ENCODE data around the gene NAA80.
"Not testable (repeated sequence)": the region's sequence is repeated elsewhere in the genome, so short reads cannot be mapped to it uniquely, and the experiment has no call there.

Gene NAA80

DNA sequence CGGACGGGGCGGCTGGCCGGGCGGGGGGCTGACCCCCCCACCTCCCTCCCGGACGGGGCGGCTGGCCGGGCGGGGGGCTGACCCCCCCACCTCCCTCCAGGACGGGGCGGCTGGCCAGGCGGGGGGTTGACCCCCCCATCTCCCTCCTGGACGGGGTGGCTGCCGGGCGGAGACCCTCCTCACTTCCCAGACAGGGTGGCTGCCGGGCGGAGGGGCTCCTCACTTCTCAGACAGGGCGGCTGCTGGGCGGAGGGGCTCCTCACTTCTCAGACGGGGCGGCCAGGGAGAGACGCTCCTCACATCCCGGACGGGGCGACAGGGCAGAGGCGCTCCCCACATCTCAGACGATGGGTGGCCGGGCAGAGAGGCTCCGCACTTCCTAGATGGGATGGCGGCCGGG lies 12.8 kb upstream of the NAA80 start:
- not testable (repeated sequence) for DNase-seq

DNA sequence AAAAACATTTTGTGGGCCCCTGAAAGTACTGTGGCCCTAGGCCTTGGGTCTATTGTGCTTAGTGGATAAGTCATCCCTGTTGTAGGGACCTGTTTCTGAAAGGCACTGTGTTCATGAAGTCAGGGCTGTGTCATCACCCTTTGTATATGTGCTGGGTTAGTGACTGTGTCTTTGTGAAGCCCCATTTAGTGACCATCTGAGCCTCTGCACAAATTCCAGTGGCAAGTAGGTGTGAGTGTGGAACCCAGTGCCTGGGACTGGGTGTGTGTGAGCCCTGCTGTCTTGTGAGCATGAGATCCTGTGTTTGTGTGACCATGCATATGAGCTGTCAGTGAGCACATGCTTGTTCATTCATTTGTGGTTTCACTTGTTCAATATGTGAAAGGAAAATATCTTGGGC lies 5.4 kb upstream of the NAA80 start:
- DNase-seq, result no peak

DNA sequence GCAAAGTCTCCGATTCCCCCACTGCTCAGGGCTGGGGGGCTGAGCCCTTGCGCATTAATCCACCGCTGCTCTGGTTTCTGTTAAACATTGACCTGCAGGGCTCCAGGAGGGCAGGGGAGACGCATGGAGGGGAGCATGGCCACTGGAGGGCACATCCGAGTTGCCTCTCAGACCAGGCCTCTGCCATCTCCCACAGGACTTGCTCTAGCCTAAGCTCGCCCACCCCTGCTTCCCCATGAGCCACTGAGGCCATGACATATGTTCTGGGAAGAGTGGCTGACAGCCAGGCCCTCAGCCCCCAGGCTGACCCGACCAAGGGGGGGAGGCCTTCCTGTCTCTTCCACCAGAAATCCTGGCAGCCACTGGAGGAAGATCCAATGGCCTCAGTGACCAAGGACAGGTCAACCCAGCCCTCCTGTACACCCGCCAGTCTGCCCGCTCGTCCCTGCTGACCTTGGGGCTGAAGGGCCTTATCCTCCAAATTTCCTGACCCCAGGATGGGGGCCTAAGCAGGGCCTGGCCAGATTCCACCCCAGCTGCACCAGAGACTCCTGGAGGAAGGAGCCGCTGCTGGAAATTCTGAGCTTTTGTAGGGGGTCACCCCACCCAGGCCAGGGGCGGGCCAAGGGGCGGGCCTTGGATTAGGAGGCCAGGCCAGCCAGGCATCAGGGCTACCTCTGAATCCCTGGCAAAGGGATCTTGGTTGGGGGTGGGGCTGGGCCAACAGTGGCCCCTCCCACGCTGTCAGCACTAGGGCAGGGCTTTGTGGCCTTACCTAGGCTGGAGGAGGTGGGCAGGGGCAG lies 4.0 kb upstream of the NAA80 start, which contains the start of gene HYAL1:
TSS of gene HYAL1 (minus strand) at position 562 of the 803 bp plus-strand sequence. CDS start 618 bp downstream, outside the sequence.
- DNase-seq, result no peak

DNA sequence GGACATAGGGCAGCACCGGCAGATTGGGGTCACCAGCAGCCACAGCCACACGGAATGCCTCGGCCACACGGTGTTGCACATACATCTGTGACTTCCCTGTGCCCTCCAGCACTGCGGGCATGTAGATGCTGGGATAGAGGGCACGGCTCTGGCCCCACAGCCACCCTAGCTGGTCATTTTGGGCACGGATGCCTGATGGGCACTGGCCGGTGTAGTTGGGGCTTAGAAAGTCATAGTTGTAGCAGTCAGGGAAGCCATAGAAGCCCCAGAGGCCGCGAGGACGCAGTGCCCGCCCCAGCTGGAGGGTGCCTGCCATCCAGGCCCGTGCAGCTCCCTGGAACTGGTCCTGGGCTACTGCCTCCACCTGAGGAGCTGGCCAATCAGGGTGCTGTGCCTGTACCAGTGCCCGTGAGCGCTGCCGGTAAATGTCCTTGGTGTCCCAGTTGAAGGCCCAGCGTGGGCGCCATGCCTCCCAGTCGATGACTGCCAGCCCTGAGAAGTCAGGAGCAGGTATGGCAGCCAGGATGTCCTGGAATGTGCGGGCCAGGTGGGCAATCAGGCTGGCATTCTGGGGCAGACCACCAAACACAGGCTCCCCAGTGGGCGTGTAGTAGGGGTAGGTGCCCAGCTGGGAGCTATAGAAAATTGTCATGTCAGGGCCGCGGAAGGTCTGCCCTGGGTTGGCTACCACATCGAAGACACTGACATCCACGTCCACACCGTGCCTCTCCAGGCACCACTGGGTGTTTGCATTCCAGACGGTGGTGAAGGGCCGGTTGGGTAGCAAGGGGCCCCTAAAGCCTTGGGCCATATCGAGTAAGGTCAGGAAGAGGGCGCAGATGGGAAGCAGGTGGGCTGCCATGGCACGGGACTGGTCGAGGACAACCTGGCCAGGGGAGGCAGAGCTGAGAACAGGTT lies 3.1 kb upstream of the NAA80 start:
- DNase-seq, result no peak

DNA sequence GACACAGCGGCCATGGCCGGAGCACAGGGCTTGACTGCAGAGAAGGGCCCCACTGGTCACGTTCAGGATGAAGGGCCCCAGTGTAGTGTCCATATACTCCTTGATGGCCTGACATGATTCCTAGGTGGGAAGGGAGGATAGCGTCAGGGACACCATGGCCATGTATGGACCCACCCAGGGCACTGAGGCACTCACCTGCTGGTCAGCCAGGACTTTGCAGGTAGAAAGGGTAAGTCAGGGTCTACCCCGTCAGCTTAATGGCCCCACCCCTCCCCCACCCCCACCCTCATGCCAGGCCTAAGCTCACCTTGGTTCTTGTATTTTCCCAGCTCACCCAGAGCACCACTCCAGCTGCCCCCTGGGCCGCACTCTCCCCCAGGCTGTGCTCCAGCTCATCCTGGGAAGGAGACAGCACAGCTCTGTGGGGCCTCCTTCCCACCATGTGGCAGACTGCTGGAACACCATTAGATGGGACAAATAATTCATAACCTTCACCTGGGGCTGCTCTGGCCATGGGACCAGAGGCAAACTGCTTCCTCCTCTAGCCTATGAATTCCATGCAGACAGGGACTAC lies 1.6 kb upstream of the NAA80 start:
- no peak for DNase-seq

DNA sequence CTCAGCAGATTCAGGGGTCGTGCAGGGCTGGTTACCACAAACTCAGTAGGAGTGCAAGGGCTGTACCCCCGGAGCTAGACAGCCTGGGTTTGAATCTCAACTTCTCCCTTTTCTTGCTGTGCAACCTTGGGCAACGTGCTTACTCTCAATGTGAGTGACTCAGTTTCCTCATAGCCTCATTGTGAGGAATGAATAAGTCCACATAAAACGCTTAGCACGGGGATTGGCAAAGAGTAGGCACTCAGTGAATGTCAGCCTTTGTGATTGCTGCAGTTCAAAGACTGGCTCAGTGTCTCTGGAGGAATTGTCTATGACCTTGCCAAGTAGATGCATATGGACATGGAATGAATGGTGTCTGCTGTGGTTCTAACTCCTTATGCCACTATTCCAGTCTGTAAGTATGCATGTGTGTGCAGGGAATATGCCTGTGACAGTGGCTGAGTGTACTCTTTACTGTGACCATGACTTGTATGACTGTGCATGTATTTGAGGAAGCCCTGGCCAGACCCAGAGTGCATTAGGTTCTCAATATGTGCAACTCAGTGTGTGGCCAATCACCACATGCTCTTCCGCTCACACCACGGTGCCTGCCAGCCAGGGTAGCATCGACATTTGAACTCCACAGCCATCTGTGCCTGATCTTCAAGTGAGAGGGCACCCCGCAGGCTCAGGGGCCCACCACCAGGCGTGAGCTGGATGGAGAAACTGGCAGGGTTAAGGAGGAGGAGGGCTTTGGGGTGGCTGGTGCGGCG lies 900 bp upstream of the NAA80 start:
- DNase-seq, result no peak

DNA sequence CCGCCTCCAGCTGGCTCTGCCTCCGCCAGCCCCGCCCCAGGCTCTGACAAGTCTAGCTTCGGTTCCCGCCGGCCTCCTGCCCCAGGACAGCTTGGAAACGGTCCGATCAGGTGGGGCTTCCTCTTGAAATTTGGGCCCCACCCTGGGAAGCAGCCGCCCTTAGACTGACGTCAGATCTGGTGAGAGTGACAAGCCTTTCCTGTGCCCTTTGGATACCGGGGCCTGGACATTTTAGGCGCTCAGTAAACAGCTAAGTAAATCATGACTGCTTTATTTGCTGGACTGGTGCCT lies 378 bp upstream of the NAA80 start:
- DNase-seq, result no peak

DNA sequence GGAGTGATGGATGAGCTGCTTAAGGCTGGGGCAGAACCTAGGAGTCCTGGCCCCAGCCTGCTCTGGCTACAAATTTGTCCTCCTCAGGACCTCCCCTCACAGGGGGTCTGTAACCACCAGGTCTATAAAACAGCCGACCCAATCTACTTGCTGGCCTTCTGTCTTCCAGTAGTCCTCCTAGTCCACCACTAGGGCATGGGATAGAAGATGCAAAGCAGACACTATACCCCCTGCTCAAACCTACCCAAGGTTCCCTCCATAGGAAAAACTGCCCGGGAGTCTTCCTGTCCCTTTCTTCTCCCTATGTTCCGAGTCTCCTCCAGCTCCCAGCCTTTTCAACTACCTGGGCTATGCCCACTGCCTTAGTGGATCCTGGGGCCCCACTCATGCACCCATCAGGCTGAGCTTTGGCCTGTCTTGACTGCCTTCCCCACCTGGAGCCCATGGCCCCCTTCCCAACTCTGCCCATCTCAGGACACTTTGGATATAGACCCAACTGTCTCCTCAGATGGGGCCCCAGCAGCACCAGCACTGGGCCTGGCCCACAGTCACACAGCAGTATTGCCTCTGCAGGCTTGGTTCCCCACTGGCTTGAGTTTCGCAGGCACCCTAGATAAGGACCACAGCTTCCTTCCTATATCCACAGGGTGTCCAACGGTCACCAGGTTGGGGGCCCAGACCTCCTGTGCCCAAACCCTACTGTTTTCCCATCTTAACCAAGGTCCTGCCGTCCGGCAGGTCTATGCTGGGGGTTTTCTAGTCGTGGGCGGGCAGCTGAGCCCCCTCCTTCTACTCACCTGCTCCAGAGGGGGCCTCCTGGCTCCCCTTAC lies 1.1 kb downstream of the NAA80 start:
- DNase-seq, result no peak

DNA sequence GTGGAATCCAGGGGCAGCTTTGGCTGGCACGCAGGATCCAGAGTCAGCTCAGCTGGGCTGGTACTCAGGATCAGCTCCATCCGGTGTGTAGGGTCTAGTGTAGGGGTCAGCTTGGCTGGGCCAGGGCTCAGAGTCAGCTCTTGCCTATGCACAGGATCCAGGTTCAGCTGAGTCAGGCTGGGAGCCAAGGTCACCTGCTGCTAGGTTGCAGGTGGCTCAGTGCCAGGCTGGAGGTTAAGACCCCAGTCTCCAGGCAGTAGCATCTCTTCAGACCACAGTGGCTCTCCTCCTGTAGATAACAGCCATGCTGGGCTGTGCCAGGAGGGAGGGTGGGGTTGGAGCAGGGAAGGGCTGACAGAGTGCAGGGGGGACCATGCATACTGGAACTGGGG lies 1.8 kb downstream of the NAA80 start:
- DNase-seq, result no peak

DNA sequence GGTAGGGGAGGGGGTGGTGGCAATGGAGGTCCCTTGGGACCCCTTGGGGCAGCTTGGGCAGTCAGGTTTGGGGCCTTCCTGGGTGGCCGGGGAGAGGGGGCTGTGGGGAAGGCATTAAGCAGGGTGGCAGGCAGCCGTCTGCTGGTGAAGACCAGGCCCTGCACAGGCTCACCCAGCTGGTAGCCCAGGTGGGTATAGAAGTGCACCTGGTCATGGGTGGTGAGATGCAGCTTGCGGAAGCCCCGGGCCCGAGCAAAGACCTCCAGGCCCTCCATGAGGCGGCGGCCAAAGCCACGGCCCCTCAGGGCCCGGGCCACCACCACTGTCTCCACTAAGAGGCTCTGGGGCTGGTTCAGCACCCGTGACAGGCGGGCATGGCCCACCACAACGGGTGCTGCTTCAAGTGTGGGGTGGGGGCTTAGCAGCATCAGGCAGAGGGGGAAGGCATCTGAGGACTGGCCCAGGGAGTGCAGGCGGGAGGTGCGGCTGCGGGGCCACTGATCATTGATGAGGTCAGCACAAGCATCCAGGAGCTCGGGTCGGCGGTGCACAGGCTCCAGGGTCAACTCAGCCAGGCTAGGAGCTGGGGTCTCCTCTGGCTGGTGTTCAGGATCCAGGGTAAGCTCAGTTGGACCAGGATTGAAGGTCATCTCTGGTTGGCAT lies 2.4 kb downstream of the NAA80 start:
- no peak for DNase-seq

DNA sequence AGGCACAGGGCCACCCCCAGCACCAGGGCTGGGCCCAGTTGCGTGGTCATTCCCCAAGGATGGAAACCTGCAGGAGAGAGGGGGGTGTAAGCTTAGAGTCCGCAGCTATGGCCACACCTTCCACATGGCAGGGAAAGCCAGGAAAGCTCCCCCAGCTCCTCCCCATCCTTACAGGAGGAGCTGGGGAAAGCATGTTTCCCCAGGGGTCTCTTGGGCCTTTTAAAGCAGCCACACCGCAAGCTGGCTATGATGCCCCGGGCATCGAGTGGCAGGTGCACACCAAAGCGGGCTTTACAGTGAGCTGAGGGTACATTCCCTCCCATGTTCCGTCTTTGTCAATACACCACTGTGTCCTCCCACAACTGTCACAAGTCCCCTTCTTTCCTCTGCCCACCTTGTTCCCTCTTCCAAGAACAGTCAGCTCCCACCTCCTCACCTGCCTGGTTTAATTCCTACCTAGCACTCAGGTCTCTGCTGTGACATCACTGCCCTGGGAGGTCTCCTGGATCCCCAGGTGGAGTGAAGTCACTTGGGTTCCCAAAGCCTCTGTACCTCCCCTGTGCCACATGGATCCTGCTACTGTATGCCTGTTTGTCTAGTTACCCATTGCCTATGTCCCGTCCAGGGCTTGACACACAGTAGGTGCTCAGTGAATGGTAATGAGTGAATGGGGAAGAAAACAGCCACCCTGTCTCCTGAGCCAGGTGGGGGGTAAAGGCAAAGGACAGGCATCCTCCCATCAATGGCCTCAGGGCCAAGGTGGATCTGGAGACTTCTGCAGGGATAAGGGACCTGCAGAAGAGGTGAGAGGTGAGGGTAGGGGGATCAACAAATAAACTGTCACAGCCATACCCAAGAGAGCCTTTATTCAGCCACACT lies 3.4 kb downstream of the NAA80 start:
- DNase-seq, result no peak

DNA sequence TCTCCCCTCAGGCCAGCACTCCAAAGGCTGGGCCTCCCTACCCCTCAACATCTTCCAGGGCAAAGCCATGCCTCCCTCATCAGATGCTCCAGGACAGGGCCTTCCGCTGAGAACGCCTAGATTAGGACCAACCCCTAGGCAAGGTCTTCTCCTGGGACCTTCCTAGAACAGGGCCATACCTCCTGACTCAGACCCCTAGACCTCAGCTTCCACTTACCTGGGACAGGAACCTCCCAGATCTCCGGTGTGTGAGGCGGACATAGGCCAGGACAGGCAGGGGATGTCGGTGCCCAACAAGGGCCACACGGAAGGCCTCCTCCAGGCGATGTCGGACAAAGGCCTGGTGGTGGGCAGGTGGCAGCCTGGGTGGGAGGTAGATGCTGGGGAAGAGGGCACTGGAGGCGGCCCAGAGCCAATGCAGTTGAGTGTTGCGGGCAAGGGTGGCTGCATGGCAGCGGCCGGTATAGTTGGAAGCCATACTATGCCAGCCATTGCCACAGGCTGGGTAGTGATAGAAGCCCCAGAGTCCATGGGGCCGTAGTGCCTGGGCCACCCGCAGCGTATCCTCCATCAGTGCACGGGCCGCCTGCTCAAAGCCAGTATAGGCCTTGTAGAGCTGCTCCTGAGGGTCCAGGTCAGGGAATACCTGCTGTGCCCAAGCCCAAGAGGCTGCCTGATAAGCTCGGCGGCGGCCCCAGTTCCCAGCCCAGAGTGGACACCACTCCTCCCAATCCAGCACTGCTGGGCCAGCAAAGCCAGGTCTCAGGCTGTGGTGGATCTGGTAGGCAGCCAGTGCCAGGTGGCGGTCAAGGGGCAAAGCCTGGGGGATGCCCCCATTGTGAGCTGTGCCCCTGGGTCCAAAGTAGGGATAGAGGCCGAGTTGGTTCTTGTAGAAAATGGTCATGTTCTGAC lies 4.5 kb downstream of the NAA80 start:
- DNase-seq, result no peak

DNA sequence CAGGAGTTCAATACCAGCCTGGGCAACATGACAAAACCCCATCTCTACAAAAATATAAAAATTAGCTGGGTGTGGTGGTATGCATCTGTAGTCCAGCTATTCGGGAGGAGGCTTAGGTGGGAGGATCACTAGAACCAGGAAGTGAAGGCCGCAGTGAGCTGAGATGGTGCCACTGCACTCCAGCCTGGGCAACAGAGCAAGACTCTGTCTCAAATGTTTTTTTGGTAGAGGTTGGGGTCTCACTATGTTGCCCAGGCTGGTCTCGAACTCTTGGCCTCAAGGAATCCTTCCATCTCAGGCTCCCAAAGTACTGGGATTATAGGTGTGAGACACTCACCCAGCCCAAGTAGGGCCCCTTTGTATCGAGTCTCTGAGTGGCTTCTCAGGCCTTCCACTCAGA lies 5.1 kb downstream of the NAA80 start:
- no peak for DNase-seq

DNA sequence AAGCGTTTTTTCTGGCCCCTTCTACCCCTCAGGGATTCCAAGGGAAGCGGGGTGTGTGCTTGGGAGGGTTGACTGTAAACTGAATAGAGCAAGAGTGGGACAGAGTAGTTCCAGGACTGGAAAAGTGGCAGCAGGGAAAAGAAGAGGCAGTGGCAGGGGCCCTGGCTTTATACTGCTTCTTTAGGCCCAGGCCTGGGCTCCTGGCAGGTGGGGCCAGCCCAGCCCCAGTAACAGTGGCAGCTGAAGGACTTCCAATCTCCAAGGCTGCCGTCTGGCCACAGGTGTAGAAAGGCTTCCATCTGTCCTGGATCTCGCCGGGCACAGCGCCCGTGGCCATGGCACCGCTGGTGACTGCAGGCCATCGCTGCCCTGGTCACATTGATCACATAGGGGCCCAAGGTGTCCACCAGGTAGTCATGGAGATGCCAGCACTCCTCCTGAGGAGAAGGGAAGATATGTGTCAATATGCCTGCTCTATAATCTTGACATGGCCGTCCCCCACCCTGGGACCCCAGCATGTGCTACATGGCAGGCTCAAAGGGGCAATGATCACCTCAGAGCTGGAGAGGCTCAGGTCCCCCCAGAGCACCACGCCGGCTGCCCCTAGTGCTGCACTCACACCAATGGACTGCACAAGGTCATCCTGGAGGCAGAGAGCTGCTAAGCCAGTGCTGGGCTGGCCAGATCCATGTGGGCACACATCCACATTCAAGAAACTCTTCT lies 6.0 kb downstream of the NAA80 start:
- no peak for DNase-seq

DNA sequence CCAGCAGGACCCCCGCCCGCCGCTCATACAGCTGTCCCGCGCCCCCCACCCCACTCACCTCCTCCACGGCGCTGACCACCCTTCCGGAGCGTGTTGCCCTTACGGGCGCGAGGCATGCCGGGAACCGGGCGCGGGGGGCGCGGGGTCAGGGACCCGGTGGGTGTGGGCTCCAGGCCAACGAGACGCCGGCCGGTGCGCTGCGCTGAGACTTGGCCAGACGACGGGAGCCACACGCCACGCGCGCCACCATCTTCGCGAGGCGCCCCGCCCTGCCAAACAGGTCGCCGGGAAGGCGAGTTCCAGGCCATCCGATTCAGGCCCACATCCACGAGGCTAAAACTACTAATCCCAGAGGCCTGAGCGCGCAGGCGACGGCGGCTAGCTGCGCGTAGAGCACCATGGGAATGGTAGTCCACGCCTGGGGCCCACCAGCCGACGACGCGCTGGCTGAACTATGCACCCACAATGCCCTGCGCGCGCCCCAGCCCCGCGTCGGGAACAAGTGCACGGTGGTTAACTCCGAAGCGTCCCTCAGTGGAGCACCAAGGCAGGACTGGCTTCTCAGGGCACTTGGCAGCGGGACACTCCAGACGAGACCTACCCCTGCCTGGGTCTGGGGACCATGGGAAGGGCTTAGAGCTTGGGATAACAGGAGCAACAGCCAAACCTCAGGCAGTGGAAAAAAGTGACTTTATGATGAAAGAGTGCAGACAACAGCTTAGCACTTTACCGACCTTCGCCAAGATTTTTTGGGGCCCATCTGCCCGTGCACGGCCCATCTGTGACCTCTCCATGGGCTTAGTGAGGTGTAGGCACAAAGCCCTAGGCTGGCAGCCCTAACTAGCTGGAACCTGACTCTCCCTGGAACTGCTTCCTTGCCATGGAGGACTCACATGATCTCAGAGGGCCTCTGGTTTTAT lies 6.8 kb downstream of the NAA80 start, which contains the start of gene IFRD2:
TSS of gene IFRD2 (minus strand) at position 271 of the 920 bp plus-strand sequence. CDS start at position 116, 155 bp downstream.
- peak; percentile 97 for DNase-seq

DNA sequence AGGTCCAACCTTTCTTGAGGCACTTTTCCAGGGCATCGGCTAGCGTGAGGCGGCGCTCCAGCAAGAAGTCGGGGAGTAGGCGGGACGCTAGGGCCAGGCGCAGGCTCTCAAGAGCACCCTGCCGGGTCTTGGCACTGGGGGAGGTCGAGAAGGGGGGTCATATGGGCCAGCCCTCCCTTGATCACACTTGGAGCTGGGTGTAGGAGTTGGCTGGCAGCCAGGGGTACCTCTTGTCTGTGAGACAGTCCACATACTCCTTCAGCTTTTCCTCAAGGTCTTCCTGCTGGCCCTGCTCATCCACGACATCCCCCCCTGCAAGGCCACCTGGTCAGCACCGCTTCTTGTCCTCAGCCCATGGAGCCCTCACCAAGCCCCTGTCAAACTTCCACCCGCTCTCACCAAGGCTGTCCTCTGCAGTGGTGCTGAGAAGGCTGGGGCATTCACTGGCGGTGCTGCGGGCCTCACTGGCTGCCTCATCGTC lies 9.0 kb downstream of the NAA80 start:
- no peak for DNase-seq

DNA sequence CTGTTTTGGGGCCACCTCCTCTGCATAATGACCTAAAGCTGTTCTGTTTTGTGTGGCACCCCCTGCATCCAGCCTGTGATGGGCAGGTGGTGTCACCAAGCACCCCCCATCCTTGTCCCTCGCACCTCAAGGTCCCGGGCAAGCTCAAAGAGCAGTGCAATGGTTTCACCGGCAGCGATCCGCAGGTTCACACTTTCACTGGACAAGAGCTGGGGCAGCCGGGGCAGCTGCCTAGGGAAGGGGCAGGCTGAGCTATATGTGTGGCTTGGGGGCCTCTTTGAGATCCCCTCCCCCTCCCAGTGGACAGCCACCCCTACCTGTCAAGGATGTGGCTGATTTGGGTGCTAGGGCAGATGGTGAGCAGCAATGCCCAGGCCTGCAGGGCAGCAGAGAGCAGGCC lies 10.1 kb downstream of the NAA80 start:
- DNase-seq, result no peak

Data from stimulated activated CD4-positive, alpha-beta T cell treated with anti-CD3 and anti-CD28 coated beads, Interleukin-15, amount 100 ng/mL, for 24 hours (primary cell).